ENCODE results near the gene F12.
"Not testable (repeated sequence)": the region's sequence is repeated elsewhere in the genome, so short reads cannot be mapped to it uniquely, and the experiment has no call there.

Gene F12

GRCh38 chr5:177417081-177417480 is 7.7 kb upstream of the F12 start:
- DNase-seq (ENCODE audit: low read depth in 2 of 2, low spot score in 1 of 2), result not testable (repeated sequence)

GRCh38 chr5:177414481-177414880 is 5.1 kb upstream of the F12 start:
- no peak for DNase-seq (ENCODE audit: low read depth in 2 of 2, low spot score in 1 of 2)

GRCh38 chr5:177412603-177413233 is 3.4 kb upstream of the F12 start:
- DNase-seq (ENCODE audit: low read depth in 2 of 2, low spot score in 1 of 2), result no peak

GRCh38 chr5:177410575-177410974 is 1.2 kb upstream of the F12 start:
- no peak for DNase-seq (ENCODE audit: low read depth in 2 of 2, low spot score in 1 of 2)

- DNase-seq (ENCODE audit: low read depth in 2 of 2, low spot score in 1 of 2), result no peak
Measured at GRCh38 chr5:177405805-177406204, 3.6 kb downstream of the F12 start.

GRCh38 chr5:177405312-177405711 is 4.1 kb downstream of the F12 start:
- no peak for DNase-seq (ENCODE audit: low read depth in 2 of 2, low spot score in 1 of 2)

GRCh38 chr5:177404641-177405179 is 4.7 kb downstream of the F12 start:
- no peak for DNase-seq (ENCODE audit: low read depth in 2 of 2, low spot score in 1 of 2)

GRCh38 chr5:177403792-177404640 is 5.3 kb downstream of the F12 start:
- peak in 1 of 2 donors; percentile 75 for DNase-seq (ENCODE audit: low read depth in 2 of 2, low spot score in 1 of 2)

GRCh38 chr5:177403102-177403791 is 6.1 kb downstream of the F12 start:
- DNase-seq (ENCODE audit: low read depth in 2 of 2, low spot score in 1 of 2), result no peak

GRCh38 chr5:177402271-177403043 is 6.9 kb downstream of the F12 start:
- no peak for DNase-seq (ENCODE audit: low read depth in 2 of 2, low spot score in 1 of 2)

- no peak for DNase-seq (ENCODE audit: low read depth in 2 of 2, low spot score in 1 of 2)
Measured at GRCh38 chr5:177399997-177400868, 9.1 kb downstream of the F12 start, which contains the start of gene PFN3. TSS of gene PFN3 (minus strand) at chr5:177400661. CDS start at chr5:177400576, 85 bp downstream.

- DNase-seq (ENCODE audit: low read depth in 2 of 2, low spot score in 1 of 2), result no peak
Measured at GRCh38 chr5:177397875-177398390, 11.4 kb downstream of the F12 start.

- DNase-seq (ENCODE audit: low read depth in 2 of 2, low spot score in 1 of 2), result no peak
Measured at GRCh38 chr5:177396807-177397206, 12.6 kb downstream of the F12 start.

- no peak for DNase-seq (ENCODE audit: low read depth in 2 of 2, low spot score in 1 of 2)
Measured at GRCh38 chr5:177396078-177396477, 13.3 kb downstream of the F12 start.

- DNase-seq (ENCODE audit: low read depth in 2 of 2, low spot score in 1 of 2), result no peak
Measured at GRCh38 chr5:177393990-177394389, 15.4 kb downstream of the F12 start.

GRCh38 chr5:177393206-177393765 is 16.1 kb downstream of the F12 start:
- no peak for DNase-seq (ENCODE audit: low read depth in 2 of 2, low spot score in 1 of 2)

GRCh38 chr5:177392765-177393164 is 16.6 kb downstream of the F12 start:
- no peak for DNase-seq (ENCODE audit: low read depth in 2 of 2, low spot score in 1 of 2)

GRCh38 chr5:177390363-177391300 is 18.7 kb downstream of the F12 start:
- DNase-seq (ENCODE audit: low read depth in 2 of 2, low spot score in 1 of 2), result peak; percentile 69 to 78

Measured in stimulated activated CD8-positive, alpha-beta memory T cell treated with anti-CD3 and anti-CD28 coated beads, Interleukin-4, amount 100 ng/mL, for 4 hours (primary cell).